Hematopoietic multipotent progenitor cell treated with erythropoietin and hydrocortisone succinate and interleukin-3 and kit ligand, for 8 days (in vitro differentiated cells): ENCODE measurements around the gene SCG3.

Experiments used
- DNase-seq: peaks from one replicate; pipeline ENCODE4 v3.0.0-alpha.2; 2015

SCG3 gene

GRCh38 chr15:51680321-51680720, 982 bp upstream of the SCG3 start:
- no peak for DNase-seq

GRCh38 chr15:51687565-51687964, 6.3 kb downstream of the SCG3 start:
- no peak for DNase-seq

- no peak for DNase-seq
These were observed 7.6 kb downstream of the SCG3 start for GRCh38 chr15:51688863-51689262.

- DNase-seq = no peak
These were observed 10.9 kb downstream of the SCG3 start for GRCh38 chr15:51692154-51692553.

GRCh38 chr15:51696566-51696965, 15.3 kb downstream of the SCG3 start:
- DNase-seq = no peak

GRCh38 chr15:51697163-51697562, 15.9 kb downstream of the SCG3 start:
- DNase-seq = peak; percentile 39

- DNase-seq = no peak
These were observed 18.1 kb downstream of the SCG3 start for GRCh38 chr15:51699373-51699772.

GRCh38 chr15:51702710-51703109, 21.4 kb downstream of the SCG3 start:
- DNase-seq = peak; percentile 93

- DNase-seq = peak; percentile 85
These were observed 25.0 kb downstream of the SCG3 start for GRCh38 chr15:51706291-51706690.

GRCh38 chr15:51706926-51707608, 25.8 kb downstream of the SCG3 start:
- DNase-seq = no peak

- no peak for DNase-seq
These were observed 26.7 kb downstream of the SCG3 start for GRCh38 chr15:51708013-51708412.

GRCh38 chr15:51709031-51709430, 27.7 kb downstream of the SCG3 start:
- DNase-seq = no peak

- no peak for DNase-seq
These were observed 32.9 kb downstream of the SCG3 start for GRCh38 chr15:51714162-51714561.

- DNase-seq = no peak
These were observed 33.6 kb downstream of the SCG3 start for GRCh38 chr15:51714911-51715310.

GRCh38 chr15:51718219-51718618, 36.9 kb downstream of the SCG3 start:
- DNase-seq = no peak

GRCh38 chr15:51718746-51719145, 37.4 kb downstream of the SCG3 start:
- DNase-seq = no peak

GRCh38 chr15:51720201-51720995, 39.1 kb downstream of the SCG3 start:
- DNase-seq = no peak

GRCh38 chr15:51721199-51721960, 40.1 kb downstream of the SCG3 start:
- DNase-seq = no peak

GRCh38 chr15:51724199-51724598, 42.9 kb downstream of the SCG3 start:
- DNase-seq = no peak

- DNase-seq = no peak
These were observed 43.4 kb downstream of the SCG3 start for GRCh38 chr15:51724673-51725072.

- peak; percentile 40 for DNase-seq
These were observed 45.2 kb downstream of the SCG3 start for GRCh38 chr15:51726302-51727073.

GRCh38 chr15:51727141-51727897, 46.0 kb downstream of the SCG3 start:
- no peak for DNase-seq
